ENCODE results near the gene SPACDR. TPM values are rescaled to one million over a fixed set of nuclear protein-coding genes. Genes with fewer than 3 reads are reported as not detected.
A peak's percentile ranks its signal among the peaks of the same experiment; 100 is the strongest.

Gene SPACDR
- total and polyA plus RNA-seq, 9 of the 15 experiments (the other 6 are each of a cell fraction or from before 2014, with no cell fraction given): 0.07 to 0.55 (median 0.14) TPM; not detected in 1

- TF ChIP-seq, protein P1, sequence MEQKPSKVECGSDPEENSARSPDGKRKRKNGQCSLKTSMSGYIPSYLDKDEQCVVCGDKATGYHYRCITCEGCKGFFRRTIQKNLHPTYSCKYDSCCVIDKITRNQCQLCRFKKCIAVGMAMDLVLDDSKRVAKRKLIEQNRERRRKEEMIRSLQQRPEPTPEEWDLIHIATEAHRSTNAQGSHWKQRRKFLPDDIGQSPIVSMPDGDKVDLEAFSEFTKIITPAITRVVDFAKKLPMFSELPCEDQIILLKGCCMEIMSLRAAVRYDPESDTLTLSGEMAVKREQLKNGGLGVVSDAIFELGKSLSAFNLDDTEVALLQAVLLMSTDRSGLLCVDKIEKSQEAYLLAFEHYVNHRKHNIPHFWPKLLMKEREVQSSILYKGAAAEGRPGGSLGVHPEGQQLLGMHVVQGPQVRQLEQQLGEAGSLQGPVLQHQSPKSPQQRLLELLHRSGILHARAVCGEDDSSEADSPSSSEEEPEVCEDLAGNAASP (IDR thresholded peaks at IDR 0.05): no peak
- TF ChIP-seq ZNF639 (CRISPR knock-in tag; conservative IDR thresholded peaks at IDR 0.05 in 1 of 2, IDR thresholded peaks at IDR 0.05 in 1 of 2) (no peak; a peak in 1 of 4 replicates), PKNOX1 (IDR thresholded peaks at IDR 0.05) (peak; percentile 92), SLC30A9 (CRISPR knock-in tag; IDR thresholded peaks at IDR 0.05) (no peak), DDX20 (tag; IDR thresholded peaks at IDR 0.05; ENCODE audit: low read depth) (no peak), GTF2A2 (tag; IDR thresholded peaks at IDR 0.05) (no peak), SMARCE1 (IDR thresholded peaks at IDR 0.05) (peak; percentile 87), ZNF778 (CRISPR knock-in tag; IDR thresholded peaks at IDR 0.05) (no peak), ZNF121 (CRISPR knock-in tag; conservative IDR thresholded peaks at IDR 0.05) (no peak), TOE1 (IDR thresholded peaks at IDR 0.05; ENCODE audit: borderline replicate concordance) (peak; percentile 94), TOE1 (CRISPR knock-in tag; IDR thresholded peaks at IDR 0.05; ENCODE audit: borderline replicate concordance, low read depth) (0 out of 2 replicates have a peak, but pooled peaks have one; percentile 38), CREM (IDR thresholded peaks at IDR 0.05; ENCODE audit: low read depth) (peak; percentile 56; the same call in 1 of the 2 replicates), SMARCC2 (IDR thresholded peaks at IDR 0.05; ENCODE audit: low read depth) (no peak), SRF (CRISPR knock-in tag; IDR thresholded peaks at IDR 0.05) (peak in 1 of 2 experiments; percentile 84; a peak in 2 of 4 replicates), ZNF395 (CRISPR knock-in tag; IDR thresholded peaks at IDR 0.05) (peak; percentile 45; the same call in 1 of the 2 replicates), SP2 (IDR thresholded peaks at IDR 0.05; ENCODE audit: extremely low read depth, low read depth, low read length, poor library complexity, severe bottlenecking) (peak; percentile 17)
- TF ChIP-seq, protein P2, sequence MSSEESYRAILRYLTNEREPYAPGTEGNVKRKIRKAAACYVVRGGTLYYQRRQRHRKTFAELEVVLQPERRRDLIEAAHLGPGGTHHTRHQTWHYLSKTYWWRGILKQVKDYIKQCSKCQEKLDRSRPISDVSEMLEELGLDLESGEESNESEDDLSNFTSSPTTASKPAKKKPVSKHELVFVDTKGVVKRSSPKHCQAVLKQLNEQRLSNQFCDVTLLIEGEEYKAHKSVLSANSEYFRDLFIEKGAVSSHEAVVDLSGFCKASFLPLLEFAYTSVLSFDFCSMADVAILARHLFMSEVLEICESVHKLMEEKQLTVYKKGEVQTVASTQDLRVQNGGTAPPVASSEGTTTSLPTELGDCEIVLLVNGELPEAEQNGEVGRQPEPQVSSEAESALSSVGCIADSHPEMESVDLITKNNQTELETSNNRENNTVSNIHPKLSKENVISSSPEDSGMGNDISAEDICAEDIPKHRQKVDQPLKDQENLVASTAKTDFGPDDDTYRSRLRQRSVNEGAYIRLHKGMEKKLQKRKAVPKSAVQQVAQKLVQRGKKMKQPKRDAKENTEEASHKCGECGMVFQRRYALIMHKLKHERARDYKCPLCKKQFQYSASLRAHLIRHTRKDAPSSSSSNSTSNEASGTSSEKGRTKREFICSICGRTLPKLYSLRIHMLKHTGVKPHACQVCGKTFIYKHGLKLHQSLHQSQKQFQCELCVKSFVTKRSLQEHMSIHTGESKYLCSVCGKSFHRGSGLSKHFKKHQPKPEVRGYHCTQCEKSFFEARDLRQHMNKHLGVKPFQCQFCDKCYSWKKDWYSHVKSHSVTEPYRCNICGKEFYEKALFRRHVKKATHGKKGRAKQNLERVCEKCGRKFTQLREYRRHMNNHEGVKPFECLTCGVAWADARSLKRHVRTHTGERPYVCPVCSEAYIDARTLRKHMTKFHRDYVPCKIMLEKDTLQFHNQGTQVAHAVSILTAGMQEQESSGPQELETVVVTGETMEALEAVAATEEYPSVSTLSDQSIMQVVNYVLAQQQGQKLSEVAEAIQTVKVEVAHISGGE (CRISPR knock-in tag; IDR thresholded peaks at IDR 0.05): peak in 1 of 3 experiments; percentile 45; a peak in 1 of 6 replicates
These were observed 15.0 kb upstream of the SPACDR start, which contains the start of gene TSC22D4 (continued) for GRCh38 chr7:100478958-100479660.

Data from K562 (cell line).